Activated CD4-positive, alpha-beta memory T cell treated with anti-CD3 and anti-CD28 coated beads, Interleukin-2, amount 10 ng/mL, durations not matched to agents 7 days and 5 days (primary cell): Measurements from ENCODE around the gene RPRD1B. TPM values are rescaled to one million over a fixed set of nuclear protein-coding genes. Genes with fewer than 3 reads are reported as not detected.

Experiments used
- CTCF ChIA-PET: fragments of 350-600 bp; sonication (Branson Sonifier 250); formaldehyde crosslinking; loops from one replicate; lab custom pipeline; 2021; ENCODE audit warnings: antibody characterized with exemption, inconsistent platforms; lab: Charles Lee
- POLR2A ChIA-PET: fragments of 350-600 bp; sonication (Branson Sonifier 250); formaldehyde crosslinking; loops from one replicate; lab custom pipeline; 2021; ENCODE audit warnings: antibody characterized with exemption; lab: Charles Lee
- DNase-seq: peaks from one replicate; pipeline ENCODE4 v3.0.0-alpha.2; 2020
- H3K27ac Mint-ChIP-seq: one replicate; pipeline ENCODE4 v1.8.0; 2021; ENCODE audit warnings: mild to moderate bottlenecking, mixed read lengths
- H3K27me3 Mint-ChIP-seq: one replicate; pipeline ENCODE4 v1.8.0; 2021; ENCODE audit warnings: mixed read lengths
- H3K36me3 Mint-ChIP-seq: one replicate; pipeline ENCODE4 v1.8.0; 2021; ENCODE audit warnings: low read depth, mixed read lengths
- H3K4me1 Mint-ChIP-seq: one replicate; pipeline ENCODE4 v1.8.0; 2021; ENCODE audit warnings: mixed read lengths
- H3K4me3 Mint-ChIP-seq: one replicate; pipeline ENCODE4 v1.8.0; 2021; ENCODE audit warnings: mild to moderate bottlenecking, mixed read lengths
- H3K9me3 Mint-ChIP-seq: one replicate; pipeline ENCODE4 v1.8.0; 2021; ENCODE audit warnings: mixed read lengths
- total RNA-seq, 2 experiments: library from RNA; stranded (reverse); gene quantifications; one replicate each; pipeline ENCODE4 v1.2.3, GENCODE V29; 2021

RPRD1B gene
- total RNA-seq, 2 experiments from 2014 or later: 27.6 to 33.2 TPM

GRCh38 chr20:38113401-38114325 lies 80.1 kb downstream of the RPRD1B start:
- peaks cover 18% of the 10 kb centered on the region for H3K27me3 Mint-ChIP-seq
- DNase-seq: peak; percentile 50
- H3K9me3 Mint-ChIP-seq: no peaks in the 10 kb centered on the region
- H3K36me3 Mint-ChIP-seq: no peaks in the 10 kb centered on the region
- H3K4me3 Mint-ChIP-seq: no peak overlapping the region
- H3K27ac Mint-ChIP-seq: peak overlapping the region; percentile 25
- POLR2A ChIA-PET: no interaction called here
- peaks cover 16% of the 10 kb centered on the region for H3K4me1 Mint-ChIP-seq
- CTCF ChIA-PET: interaction anchor here (0.7 to 4.2 kb wide), 6 partner anchors 20 to 109 kb away, joined by 3 to 43 read pairs (median 6); no protein-coding TSS in a partner anchor

GRCh38 chr20:38114353-38114791 lies 80.8 kb downstream of the RPRD1B start:
- Mint-ChIP-seq H3K27me3 (peaks cover 23% of the 10 kb centered on the region), H3K4me3 (no peak overlapping the region), H3K9me3 (no peaks in the 10 kb centered on the region), H3K4me1 (peaks cover 16% of the 10 kb centered on the region), H3K27ac (no peak overlapping the region), H3K36me3 (no peaks in the 10 kb centered on the region)
- POLR2A ChIA-PET: no interaction called here
- DNase-seq: peak; percentile 10
- CTCF ChIA-PET: interaction anchor here (0.8 to 4.2 kb wide), 4 partner anchors 20 to 108 kb away, joined by 3 to 43 read pairs (median 9); no protein-coding TSS in a partner anchor

GRCh38 chr20:38115205-38115604 lies 81.7 kb downstream of the RPRD1B start:
- peaks cover 23% of the 10 kb centered on the region for H3K27me3 Mint-ChIP-seq
- H3K36me3 Mint-ChIP-seq: no peaks in the 10 kb centered on the region
- no peak overlapping the region for H3K27ac Mint-ChIP-seq
- H3K4me1 Mint-ChIP-seq: peaks cover 16% of the 10 kb centered on the region
- DNase-seq: no peak
- CTCF ChIA-PET: interaction anchor here (3.1 to 4.2 kb wide), 2 partner anchors 21 to 107 kb away, joined by 10 to 43 read pairs; no protein-coding TSS in a partner anchor
- POLR2A ChIA-PET: no interaction called here
- no peak overlapping the region for H3K4me3 Mint-ChIP-seq
- no peaks in the 10 kb centered on the region for H3K9me3 Mint-ChIP-seq

- Mint-ChIP-seq H3K36me3 (no peaks in the 10 kb centered on the region), H3K27ac (no peak overlapping the region), H3K4me1 (peaks cover 16% of the 10 kb centered on the region), H3K4me3 (no peak overlapping the region), H3K27me3 (peaks cover 23% of the 10 kb centered on the region), H3K9me3 (no peaks in the 10 kb centered on the region)
- CTCF ChIA-PET: interaction anchor here (4.2 kb wide), 1 partner anchor 107 kb away, joined by 43 read pairs; no protein-coding TSS in a partner anchor
- DNase-seq: no peak
- POLR2A ChIA-PET: no interaction called here
These were observed 82.3 kb downstream of the RPRD1B start for GRCh38 chr20:38115896-38116295.

- no peaks in the 10 kb centered on the region for H3K36me3 Mint-ChIP-seq
- H3K27ac Mint-ChIP-seq: no peak overlapping the region
- CTCF ChIA-PET: no interaction called here
- H3K9me3 Mint-ChIP-seq: no peaks in the 10 kb centered on the region
- POLR2A ChIA-PET: no interaction called here
- no peak overlapping the region for H3K4me3 Mint-ChIP-seq
- H3K27me3 Mint-ChIP-seq: peaks cover 23% of the 10 kb centered on the region
- peaks cover 16% of the 10 kb centered on the region for H3K4me1 Mint-ChIP-seq
- no peak for DNase-seq
These were observed 83.0 kb downstream of the RPRD1B start for GRCh38 chr20:38116409-38117165.

- H3K36me3 Mint-ChIP-seq: no peaks in the 10 kb centered on the region
- CTCF ChIA-PET: no interaction called here
- H3K9me3 Mint-ChIP-seq: no peaks in the 10 kb centered on the region
- H3K4me1 Mint-ChIP-seq: peaks cover 14% of the 10 kb centered on the region
- POLR2A ChIA-PET: no interaction called here
- H3K4me3 Mint-ChIP-seq: no peak overlapping the region
- H3K27ac Mint-ChIP-seq: no peak overlapping the region
- peaks cover 23% of the 10 kb centered on the region for H3K27me3 Mint-ChIP-seq
- no peak for DNase-seq
These were observed 83.7 kb downstream of the RPRD1B start for GRCh38 chr20:38117205-38117604.

GRCh38 chr20:38117635-38118034 lies 84.1 kb downstream of the RPRD1B start:
- ChIA-PET POLR2A (no interaction called here), CTCF (no interaction called here)
- H3K4me3 Mint-ChIP-seq: no peak overlapping the region

GRCh38 chr20:38119446-38119845 lies 85.9 kb downstream of the RPRD1B start:
- peak; percentile 3 for DNase-seq
- Mint-ChIP-seq H3K36me3 (no peaks in the 10 kb centered on the region), H3K4me1 (peaks cover 12% of the 10 kb centered on the region), H3K9me3 (no peaks in the 10 kb centered on the region), H3K27me3 (peaks cover 23% of the 10 kb centered on the region), H3K27ac (no peak overlapping the region), H3K4me3 (no peak overlapping the region)
- ChIA-PET CTCF (no interaction called here), POLR2A (interaction anchor here (0.5 kb wide), 1 partner anchor 7 kb away, joined by 3 read pairs; no protein-coding TSS in a partner anchor)

More at GRCh38 chr20:38117635-38118034, 84.1 kb downstream of the RPRD1B start:
- H3K36me3 Mint-ChIP-seq: no peaks in the 10 kb centered on the region
- no peak overlapping the region for H3K27ac Mint-ChIP-seq
- H3K27me3 Mint-ChIP-seq: peaks cover 23% of the 10 kb centered on the region
- peaks cover 17% of the 10 kb centered on the region for H3K4me1 Mint-ChIP-seq
- no peaks in the 10 kb centered on the region for H3K9me3 Mint-ChIP-seq
- DNase-seq: no peak

- ChIA-PET POLR2A (no interaction called here), CTCF (no interaction called here)
- H3K4me3 Mint-ChIP-seq: no peak overlapping the region
- H3K36me3 Mint-ChIP-seq: no peaks in the 10 kb centered on the region
- H3K9me3 Mint-ChIP-seq: no peaks in the 10 kb centered on the region
- peaks cover 12% of the 10 kb centered on the region for H3K4me1 Mint-ChIP-seq
- DNase-seq: peak; percentile 9
- H3K27me3 Mint-ChIP-seq: peaks cover 20% of the 10 kb centered on the region
- H3K27ac Mint-ChIP-seq: no peak overlapping the region
These were observed 87.1 kb downstream of the RPRD1B start for GRCh38 chr20:38120625-38120988.

GRCh38 chr20:38121741-38122140 lies 88.2 kb downstream of the RPRD1B start:
- POLR2A ChIA-PET: no interaction called here
- H3K27me3 Mint-ChIP-seq: peaks cover 14% of the 10 kb centered on the region
- H3K4me1 Mint-ChIP-seq: peaks cover 10% of the 10 kb centered on the region
- no peak for DNase-seq
- no peak overlapping the region for H3K4me3 Mint-ChIP-seq
- CTCF ChIA-PET: no interaction called here
- no peak overlapping the region for H3K27ac Mint-ChIP-seq
- no peaks in the 10 kb centered on the region for H3K36me3 Mint-ChIP-seq
- H3K9me3 Mint-ChIP-seq: no peaks in the 10 kb centered on the region

- ChIA-PET POLR2A (no interaction called here), CTCF (interaction anchor here (1.1 kb wide), 1 partner anchor 65 kb away, joined by 3 read pairs; no protein-coding TSS in a partner anchor)
- DNase-seq: no peak
- Mint-ChIP-seq H3K9me3 (no peaks in the 10 kb centered on the region), H3K27ac (peak overlapping the region; percentile 78), H3K36me3 (no peaks in the 10 kb centered on the region), H3K4me1 (peaks cover 10% of the 10 kb centered on the region), H3K27me3 (peaks cover 4% of the 10 kb centered on the region), H3K4me3 (no peak overlapping the region)
These were observed 89.6 kb downstream of the RPRD1B start for GRCh38 chr20:38123021-38123587.

- H3K9me3 Mint-ChIP-seq: no peaks in the 10 kb centered on the region
- no peak for DNase-seq
- CTCF ChIA-PET: interaction anchor here (0.6 kb wide), 1 partner anchor 527 kb away, joined by 5 read pairs; no protein-coding TSS in a partner anchor
- peaks cover 10% of the 10 kb centered on the region for H3K4me1 Mint-ChIP-seq
- POLR2A ChIA-PET: no interaction called here
- H3K27ac Mint-ChIP-seq: no peak overlapping the region
- no peaks in the 10 kb centered on the region for H3K27me3 Mint-ChIP-seq
- H3K36me3 Mint-ChIP-seq: no peaks in the 10 kb centered on the region
- H3K4me3 Mint-ChIP-seq: no peak overlapping the region
These were observed 91.9 kb downstream of the RPRD1B start for GRCh38 chr20:38125157-38126056.
